ENCODE measurements around the gene MRPL34. TPM values are rescaled to one million over a fixed set of nuclear protein-coding genes. Genes with fewer than 3 reads are reported as not detected.
"Not testable (repeated sequence)": the region's sequence is repeated elsewhere in the genome, so short reads cannot be mapped to it uniquely, and the experiment has no call there.

Gene MRPL34
- total RNA-seq, 1 donor from 2014 or later: 206 TPM

DNA sequence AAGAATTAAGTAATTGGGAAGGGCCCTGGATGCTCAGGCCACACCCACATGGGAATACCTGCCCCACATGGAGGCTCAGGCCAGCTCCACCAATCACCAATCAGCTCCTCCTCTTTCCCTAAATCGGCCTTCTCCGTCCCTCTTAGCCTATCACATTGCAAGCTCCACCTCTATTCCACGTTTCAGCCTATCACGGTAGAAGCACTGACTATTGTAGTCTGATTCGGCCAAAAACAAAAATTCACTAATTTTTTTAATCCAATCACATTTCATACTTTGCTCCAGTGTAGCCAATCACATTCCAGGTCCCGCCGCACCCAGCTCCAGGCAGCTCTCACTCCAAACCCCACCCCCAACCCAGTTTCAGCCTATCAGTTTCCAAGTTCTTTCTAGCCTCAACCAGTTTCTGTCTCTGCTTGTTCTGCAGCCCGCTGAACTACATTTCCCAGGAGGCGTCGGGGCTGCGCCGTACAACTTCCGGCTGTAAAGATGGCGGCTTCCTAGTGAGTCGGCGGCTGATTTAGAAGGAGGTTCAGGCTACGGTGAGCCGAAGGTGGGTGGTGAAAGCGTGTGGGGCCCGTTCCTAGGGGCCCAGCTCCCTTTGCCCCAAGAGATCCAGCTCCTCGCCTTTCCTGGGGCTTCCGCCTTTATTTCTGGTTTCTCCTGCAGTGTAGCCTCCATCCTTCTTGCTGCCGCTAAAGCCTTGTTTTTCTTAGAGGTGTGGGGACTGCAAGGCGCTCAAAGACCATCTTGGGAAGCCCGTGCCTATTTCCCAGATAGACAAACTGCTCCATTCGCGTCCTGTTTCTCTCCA lies 38.5 kb upstream of the MRPL34 start, which contains the start of gene BABAM1:
Gene BABAM1, plus strand, starts transcription at position 469 of the 814 bp plus-strand sequence. CDS start 1,364 bp downstream, outside the sequence.
- H3K9me3 ChIP-seq (replicated peaks): no peaks in the 10 kb centered on the region
- intact Hi-C loops (cut with micrococcal nuclease): no loop called here
- H3K27ac ChIP-seq (replicated peaks): peak within 1 kb of the TSS; percentile 90
- peak within 1 kb of the TSS; percentile 96 for H3K4me3 ChIP-seq
- peaks cover 29% of the 10 kb centered on the region for H3K4me1 ChIP-seq
- TF ChIP-seq, protein P1, sequence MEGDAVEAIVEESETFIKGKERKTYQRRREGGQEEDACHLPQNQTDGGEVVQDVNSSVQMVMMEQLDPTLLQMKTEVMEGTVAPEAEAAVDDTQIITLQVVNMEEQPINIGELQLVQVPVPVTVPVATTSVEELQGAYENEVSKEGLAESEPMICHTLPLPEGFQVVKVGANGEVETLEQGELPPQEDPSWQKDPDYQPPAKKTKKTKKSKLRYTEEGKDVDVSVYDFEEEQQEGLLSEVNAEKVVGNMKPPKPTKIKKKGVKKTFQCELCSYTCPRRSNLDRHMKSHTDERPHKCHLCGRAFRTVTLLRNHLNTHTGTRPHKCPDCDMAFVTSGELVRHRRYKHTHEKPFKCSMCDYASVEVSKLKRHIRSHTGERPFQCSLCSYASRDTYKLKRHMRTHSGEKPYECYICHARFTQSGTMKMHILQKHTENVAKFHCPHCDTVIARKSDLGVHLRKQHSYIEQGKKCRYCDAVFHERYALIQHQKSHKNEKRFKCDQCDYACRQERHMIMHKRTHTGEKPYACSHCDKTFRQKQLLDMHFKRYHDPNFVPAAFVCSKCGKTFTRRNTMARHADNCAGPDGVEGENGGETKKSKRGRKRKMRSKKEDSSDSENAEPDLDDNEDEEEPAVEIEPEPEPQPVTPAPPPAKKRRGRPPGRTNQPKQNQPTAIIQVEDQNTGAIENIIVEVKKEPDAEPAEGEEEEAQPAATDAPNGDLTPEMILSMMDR (IDR thresholded peaks at IDR 0.05; ENCODE audit: borderline replicate concordance): no peak
- H3K36me3 ChIP-seq: peaks cover 35% of the 10 kb centered on the region
- peak; percentile 94 for DNase-seq
- H3K27me3 ChIP-seq (ENCODE audit: low read depth): no peaks in the 10 kb centered on the region

DNA sequence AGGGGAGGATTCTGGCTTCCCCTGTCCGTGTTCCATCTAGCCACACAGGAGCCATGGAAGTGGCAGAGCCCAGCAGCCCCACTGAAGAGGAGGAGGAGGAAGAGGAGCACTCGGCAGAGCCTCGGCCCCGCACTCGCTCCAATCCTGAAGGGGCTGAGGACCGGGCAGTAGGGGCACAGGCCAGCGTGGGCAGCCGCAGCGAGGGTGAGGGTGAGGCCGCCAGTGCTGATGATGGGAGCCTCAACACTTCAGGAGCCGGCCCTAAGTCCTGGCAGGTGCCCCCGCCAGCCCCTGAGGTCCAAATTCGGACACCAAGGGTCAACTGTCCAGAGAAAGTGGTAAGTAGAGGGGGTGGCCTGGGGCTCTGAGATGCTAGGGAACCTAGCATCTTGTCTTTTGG lies 36.9 kb upstream of the MRPL34 start:
- DNase-seq: no peak
- H3K36me3 ChIP-seq: peaks cover 51% of the 10 kb centered on the region
- intact Hi-C loops (cut with micrococcal nuclease): no loop called here

DNA sequence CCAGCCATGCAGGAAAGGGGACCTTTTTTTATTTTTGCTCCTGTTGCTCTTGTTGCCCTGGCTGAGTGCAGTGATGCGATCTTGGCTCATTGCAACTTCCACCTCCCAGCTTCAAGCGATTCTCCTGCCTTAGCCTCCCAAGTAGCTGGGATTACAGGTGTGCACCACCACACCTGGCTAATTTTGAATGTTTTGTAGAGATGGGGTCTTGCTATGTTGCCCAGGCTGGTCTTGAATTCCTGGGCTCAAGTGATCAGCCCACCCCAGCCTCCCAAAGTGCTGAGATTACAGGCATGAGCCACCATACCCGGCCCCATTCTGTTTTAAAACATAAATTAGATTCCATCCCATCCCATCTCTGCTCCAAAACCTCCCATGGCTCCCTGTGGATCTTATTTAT lies 30.8 kb upstream of the MRPL34 start:
- DNase-seq; H3K9me3 ChIP-seq (replicated peaks); H3K4me3 ChIP-seq; H3K27me3 ChIP-seq (ENCODE audit: low read depth); H3K4me1 ChIP-seq; intact Hi-C loops (cut with micrococcal nuclease); H3K27ac ChIP-seq (replicated peaks): not testable (repeated sequence)
- H3K36me3 ChIP-seq: peaks cover 89% of the 10 kb centered on the region

More for the DNA sequence above, 36.9 kb upstream of the MRPL34 start:
- Histone ChIP-seq H3K4me1 (peaks cover 28% of the 10 kb centered on the region), H3K27me3 (ENCODE audit: low read depth) (no peaks in the 10 kb centered on the region), H3K4me3 (no peak overlapping the region), H3K9me3 (replicated peaks) (no peaks in the 10 kb centered on the region), H3K27ac (replicated peaks) (no peak overlapping the region)
- TF ChIP-seq, protein P1 (IDR thresholded peaks at IDR 0.05; ENCODE audit: borderline replicate concordance): no peak

DNA sequence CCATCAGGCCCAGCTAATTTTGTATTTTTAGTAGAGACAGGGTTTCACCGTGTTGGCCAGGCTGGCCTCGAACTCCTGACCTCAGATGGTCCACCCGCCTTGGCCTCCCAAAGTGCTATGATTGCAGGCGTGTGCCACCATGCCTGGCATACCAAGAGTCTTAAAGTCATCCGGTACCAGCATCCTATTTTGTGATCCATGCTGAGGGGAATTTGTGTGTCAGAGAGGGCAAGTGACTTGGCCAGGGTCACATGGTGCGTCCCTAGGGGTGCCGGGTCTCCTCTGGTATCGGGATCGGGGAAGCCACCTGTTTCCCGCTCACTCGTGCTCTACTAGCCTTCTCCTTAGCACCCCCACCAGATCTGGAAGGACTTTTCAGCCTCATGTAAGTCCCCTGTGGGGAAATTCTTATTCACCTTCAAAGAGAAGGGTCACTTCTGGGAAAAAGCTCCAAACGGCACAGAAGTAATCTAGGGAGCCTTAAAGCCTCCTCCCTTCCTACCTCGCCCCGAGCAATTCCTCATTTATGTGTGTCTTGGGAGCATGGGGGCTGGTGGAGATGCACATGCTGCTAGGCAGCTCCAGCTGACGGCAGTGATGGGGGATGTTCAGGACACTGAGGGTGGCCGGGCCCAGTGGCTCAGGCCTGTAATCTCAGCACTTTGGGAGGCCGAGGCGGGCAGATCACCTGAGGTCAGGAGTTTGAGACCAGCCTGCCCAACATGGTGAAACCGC lies 30.1 kb upstream of the MRPL34 start:
- Histone ChIP-seq H3K9me3 (replicated peaks) (no peaks in the 10 kb centered on the region), H3K36me3 (peaks cover 82% of the 10 kb centered on the region), H3K4me3 (no peak overlapping the region), H3K27ac (replicated peaks) (no peak overlapping the region), H3K27me3 (ENCODE audit: low read depth) (no peaks in the 10 kb centered on the region), H3K4me1 (no peaks in the 10 kb centered on the region)
- DNase-seq: no peak
- intact Hi-C loops (cut with micrococcal nuclease): no loop called here
- TF ChIP-seq, protein P1 (IDR thresholded peaks at IDR 0.05; ENCODE audit: borderline replicate concordance): no peak

DNA sequence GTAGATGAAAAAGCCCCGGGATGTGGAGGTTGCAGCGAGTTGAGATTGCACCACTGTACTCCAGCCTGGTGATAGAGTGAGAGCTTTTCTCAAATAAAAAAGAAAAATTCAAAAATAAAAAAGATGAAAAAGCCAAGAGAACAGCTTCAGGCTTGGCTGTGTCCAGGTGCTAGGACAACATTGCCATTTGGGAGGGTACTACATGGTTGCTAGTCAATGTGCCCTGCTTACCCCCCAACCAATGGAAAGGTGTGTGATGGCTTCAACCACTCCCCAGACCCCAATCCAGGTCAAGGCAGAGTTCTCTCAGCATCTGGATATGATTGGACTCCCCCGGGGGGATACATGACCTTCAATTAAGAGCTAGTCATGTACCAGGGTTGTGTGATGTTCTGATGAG lies 26.2 kb upstream of the MRPL34 start:
- intact Hi-C loops (cut with micrococcal nuclease): no loop called here
- TF ChIP-seq, protein P1 (IDR thresholded peaks at IDR 0.05; ENCODE audit: borderline replicate concordance): no peak
- H3K9me3 ChIP-seq (replicated peaks): no peaks in the 10 kb centered on the region
- no peak overlapping the region for H3K4me3 ChIP-seq
- DNase-seq: no peak
- H3K4me1 ChIP-seq: peaks cover 18% of the 10 kb centered on the region
- no peak overlapping the region for H3K27ac ChIP-seq (replicated peaks)
- H3K27me3 ChIP-seq (ENCODE audit: low read depth): peaks cover 31% of the 10 kb centered on the region
- H3K36me3 ChIP-seq: peaks cover 45% of the 10 kb centered on the region
